DOHH2 (cell line): ENCODE measurements around the gene FRAS1.

Experiments used
- H3F3A ChIP-seq: fragments of 200-600 bp; sonication (generic), shearing (Covaris generic); 2 replicates; pipeline ENCODE4 v1.6.0; 2016; ENCODE audit warnings: antibody characterized with exemption, mild to moderate bottlenecking; ENCODE audit not compliant: control insufficient read depth, insufficient read depth
- H3K27ac ChIP-seq: fragments of 200-600 bp; sonication (generic); 2 replicates; pipeline ENCODE4 v1.5.1; 2014; ENCODE audit warnings: low read depth, mild to moderate bottlenecking, low read length, moderate library complexity
- H3K27me3 ChIP-seq: fragments of 200-600 bp; sonication (generic); 2 replicates; pipeline ENCODE4 v1.6.1; 2014; ENCODE audit warnings: mild to moderate bottlenecking, low read length, mixed read lengths; ENCODE audit not compliant: control insufficient read depth
- H3K36me3 ChIP-seq: fragments of 200-600 bp; sonication (generic); 2 replicates; pipeline ENCODE4 v1.6.1; 2014; ENCODE audit warnings: mild to moderate bottlenecking, low read length, moderate library complexity, mixed read lengths; ENCODE audit not compliant: control insufficient read depth
- H3K4me1 ChIP-seq: fragments of 200-600 bp; sonication (generic); 2 replicates; pipeline ENCODE4 v1.6.1; 2014; ENCODE audit warnings: mild to moderate bottlenecking, low read length, mixed read lengths; ENCODE audit not compliant: control insufficient read depth
- H3K4me2 ChIP-seq: fragments of 200-600 bp; sonication (generic); 2 replicates; pipeline ENCODE4 v1.6.0; 2014; ENCODE audit warnings: mild to moderate bottlenecking, low read length, moderate library complexity
- H3K4me3 ChIP-seq: fragments of 200-600 bp; sonication (generic); 2 replicates; pipeline ENCODE4 v1.5.1; 2014; ENCODE audit warnings: mild to moderate bottlenecking, low read length, mixed read lengths
- H3K79me2 ChIP-seq: fragments of 200-600 bp; sonication (generic); 2 replicates; pipeline ENCODE4 v1.6.1; 2014; ENCODE audit warnings: mild to moderate bottlenecking, low read length, mixed read lengths; ENCODE audit not compliant: control insufficient read depth
- H3K9me2 ChIP-seq: fragments of 200-600 bp; sonication (generic); replicated peaks from 2 replicates; pipeline ENCODE4 v1.6.1; 2014; ENCODE audit warnings: mild to moderate bottlenecking, low read length, mixed read lengths; ENCODE audit not compliant: control insufficient read depth
- H3K9me3 ChIP-seq: fragments of 200-600 bp; sonication (generic); 2 replicates; pipeline ENCODE4 v1.6.1; 2014; ENCODE audit warnings: antibody characterized with exemption, low read length, mixed read lengths; ENCODE audit not compliant: control insufficient read depth, insufficient read depth
- H4K20me1 ChIP-seq: fragments of 200-600 bp; sonication (generic); 2 replicates; pipeline ENCODE4 v1.6.0; 2014; ENCODE audit warnings: low read depth, mild to moderate bottlenecking, antibody characterized with exemption, low read length, moderate library complexity; ENCODE audit not compliant: control insufficient read depth, insufficient read depth
- CTCF ChIP-seq: fragments of 200-600 bp; sonication (generic); IDR thresholded peaks from one replicate; pipeline ENCODE4 v1.5.1; 2014; ENCODE audit warnings: antibody characterized with exemption, mild to moderate bottlenecking, low read depth, low read length; ENCODE audit not compliant: poor library complexity, severe bottlenecking
- EZH2phosphoT487 ChIP-seq: fragments of 200-600 bp; sonication (generic); IDR thresholded peaks from 2 replicates; pipeline ENCODE4 v1.6.1; 2017; ENCODE audit warnings: borderline replicate concordance, mild to moderate bottlenecking, antibody characterized with exemption, low read length, moderate library complexity, mixed read lengths

The FRAS1 gene

DNA sequence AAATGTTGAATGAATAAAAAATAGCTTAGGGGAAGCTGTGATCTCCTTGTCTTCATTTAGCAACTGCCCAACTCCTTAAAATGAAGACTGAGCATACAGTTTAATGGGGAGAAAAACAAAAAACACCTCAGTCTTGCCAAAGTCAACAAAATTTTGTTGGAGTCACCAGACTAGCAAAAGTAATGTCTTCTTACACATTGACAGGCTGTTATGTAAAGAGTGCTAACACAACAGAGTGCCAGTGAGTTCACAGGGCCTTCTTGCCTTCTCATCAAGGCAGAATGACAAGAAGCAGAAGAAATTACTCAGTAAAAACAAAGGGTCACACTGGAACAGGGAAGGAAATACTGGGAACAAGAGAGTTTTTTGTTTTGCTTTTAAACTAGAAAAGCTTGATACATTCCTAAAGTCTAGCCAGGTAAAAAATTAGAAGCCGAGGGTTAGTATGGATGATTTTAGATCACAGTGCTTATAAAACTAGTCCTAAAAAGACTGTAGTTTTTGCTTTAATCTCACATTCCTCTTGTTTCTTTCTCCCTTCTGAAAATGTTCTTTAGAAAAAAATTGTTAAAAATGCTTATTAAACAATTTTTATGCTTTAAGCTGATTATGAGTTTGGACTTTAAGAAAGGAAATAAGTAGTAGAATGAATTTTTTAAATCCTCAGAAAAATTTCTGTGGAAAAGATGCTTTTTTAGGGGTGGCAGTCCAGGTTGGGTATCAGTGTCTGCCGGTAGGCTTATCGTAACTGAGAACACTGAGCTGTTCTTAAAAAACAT lies 38.7 kb upstream of the FRAS1 start:
- no peaks in the 10 kb centered on the region for H3K27me3 ChIP-seq
- H3K4me3 ChIP-seq: no peak overlapping the region
- H3K36me3 ChIP-seq: no peaks in the 10 kb centered on the region
- H3K4me2 ChIP-seq: no peak overlapping the region
- H3F3A ChIP-seq: no peaks in the 10 kb centered on the region
- H3K27ac ChIP-seq: no peak overlapping the region
- TF ChIP-seq CTCF (no peak), EZH2phosphoT487 (no peak)
- no peaks in the 10 kb centered on the region for H4K20me1 ChIP-seq
- no peaks in the 10 kb centered on the region for H3K9me3 ChIP-seq
- no peaks in the 10 kb centered on the region for H3K79me2 ChIP-seq
- H3K9me2 ChIP-seq: 0 out of 2 replicates have a peak, but pooled peaks cover 2% of the 10 kb centered on the region
- H3K4me1 ChIP-seq: no peaks in the 10 kb centered on the region

GRCh38 chr4:78019414-78019813 lies 37.7 kb upstream of the FRAS1 start:
- no peak overlapping the region for H3K4me3 ChIP-seq
- H3K4me1 ChIP-seq: no peaks in the 10 kb centered on the region
- no peaks in the 10 kb centered on the region for H3K36me3 ChIP-seq
- H4K20me1 ChIP-seq: no peaks in the 10 kb centered on the region
- no peak for TF ChIP-seq EZH2phosphoT487
- no peak for TF ChIP-seq CTCF
- 0 out of 2 replicates have a peak, but pooled peaks cover 2% of the 10 kb centered on the region for H3K9me2 ChIP-seq
- no peaks in the 10 kb centered on the region for H3K9me3 ChIP-seq
- no peaks in the 10 kb centered on the region for H3K27me3 ChIP-seq
- no peak overlapping the region for H3K27ac ChIP-seq
- no peaks in the 10 kb centered on the region for H3K79me2 ChIP-seq
- H3F3A ChIP-seq: no peaks in the 10 kb centered on the region
- H3K4me2 ChIP-seq: no peak overlapping the region

DNA sequence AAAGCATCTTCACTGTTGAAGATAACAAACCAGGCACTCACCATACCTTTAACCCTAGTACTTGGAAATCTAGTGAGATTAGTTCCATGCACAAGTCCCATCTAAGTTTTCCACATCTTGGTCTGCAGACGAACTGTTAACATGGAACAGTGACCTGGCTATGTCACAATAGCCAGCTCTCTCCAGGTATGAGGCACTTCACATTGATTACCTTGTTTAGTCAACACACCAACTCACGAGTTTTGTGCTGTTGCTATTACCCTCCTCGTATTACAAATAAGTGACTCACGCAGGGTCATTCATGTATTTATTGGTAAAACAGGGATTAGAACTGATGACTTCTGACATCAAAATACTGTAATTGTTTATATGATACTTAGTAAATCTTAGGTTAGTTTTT lies 36.4 kb upstream of the FRAS1 start:
- Histone ChIP-seq H3K27me3 (no peaks in the 10 kb centered on the region), H4K20me1 (no peaks in the 10 kb centered on the region), H3K9me3 (no peaks in the 10 kb centered on the region), H3K9me2 (0 out of 2 replicates have a peak, but pooled peaks cover 2% of the 10 kb centered on the region), H3K36me3 (no peaks in the 10 kb centered on the region), H3K4me3 (no peak overlapping the region), H3K4me2 (no peak overlapping the region), H3F3A (no peaks in the 10 kb centered on the region), H3K4me1 (no peaks in the 10 kb centered on the region), H3K27ac (no peak overlapping the region), H3K79me2 (no peaks in the 10 kb centered on the region)
- no peak for TF ChIP-seq EZH2phosphoT487
- TF ChIP-seq CTCF: no peak
